GM18951 (cell line): ENCODE measurements around the gene MOCS3.

Source experiments
- POLR2A ChIP-seq: IDR thresholded peaks from 4 replicates; pipeline ENCODE4 v1.6.1; 2011; ENCODE audit warnings: mild to moderate bottlenecking; ENCODE audit not compliant: insufficient read length, insufficient read depth; ENCODE audit errors: extremely low read depth
- in situ Hi-C: fragments of 300-500 bp; cut with MboI; formaldehyde crosslinking; loops from one replicate; pipeline ENCODE4 v1.12.0; 2022; ENCODE audit warnings: low sequenced_read_pairs, mixed read lengths, inconsistent platforms; ENCODE audit not compliant: unreplicated experiment

The MOCS3 gene

GRCh38 chr20:51001430-51002265 is 43.0 kb downstream of the MOCS3 start:
- in situ Hi-C loops = no loop called here

GRCh38 chr20:51002633-51003032 is 44.0 kb downstream of the MOCS3 start:
- no peak for TF ChIP-seq POLR2A
- in situ Hi-C loops = no loop called here

More at GRCh38 chr20:51001430-51002265, 43.0 kb downstream of the MOCS3 start:
- no peak for TF ChIP-seq POLR2A

GRCh38 chr20:51003753-51004152 is 45.1 kb downstream of the MOCS3 start:
- in situ Hi-C loops = no loop called here

GRCh38 chr20:51004305-51004727 is 45.7 kb downstream of the MOCS3 start:
- in situ Hi-C loops = no loop called here
- no peak for TF ChIP-seq POLR2A

More at GRCh38 chr20:51003753-51004152, 45.1 kb downstream of the MOCS3 start:
- TF ChIP-seq POLR2A = no peak

- no peak for TF ChIP-seq POLR2A
- in situ Hi-C loops = no loop called here
Observed at GRCh38 chr20:51004781-51005180, 46.2 kb downstream of the MOCS3 start.

DNA sequence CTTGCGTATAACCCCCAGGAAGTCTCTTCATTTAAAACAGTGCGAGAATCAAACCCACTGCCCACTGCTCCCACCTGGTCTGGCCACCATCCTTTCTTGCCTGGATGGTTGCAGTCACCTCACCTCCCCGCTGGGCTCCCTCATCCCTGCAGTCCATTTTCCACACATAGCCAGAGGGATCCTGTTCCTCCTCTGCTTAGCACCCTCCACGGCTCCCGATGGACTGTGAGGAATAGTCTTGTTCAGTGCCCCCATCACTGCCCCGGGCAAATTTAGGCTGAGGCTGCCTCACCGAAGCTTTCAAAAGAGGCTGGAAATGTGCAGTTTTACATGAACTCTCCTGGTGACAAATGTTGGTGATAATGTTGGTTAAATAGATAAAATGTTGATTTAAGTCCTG is 46.6 kb downstream of the MOCS3 start:
- no peak for TF ChIP-seq POLR2A
- in situ Hi-C loops = no loop called here

DNA sequence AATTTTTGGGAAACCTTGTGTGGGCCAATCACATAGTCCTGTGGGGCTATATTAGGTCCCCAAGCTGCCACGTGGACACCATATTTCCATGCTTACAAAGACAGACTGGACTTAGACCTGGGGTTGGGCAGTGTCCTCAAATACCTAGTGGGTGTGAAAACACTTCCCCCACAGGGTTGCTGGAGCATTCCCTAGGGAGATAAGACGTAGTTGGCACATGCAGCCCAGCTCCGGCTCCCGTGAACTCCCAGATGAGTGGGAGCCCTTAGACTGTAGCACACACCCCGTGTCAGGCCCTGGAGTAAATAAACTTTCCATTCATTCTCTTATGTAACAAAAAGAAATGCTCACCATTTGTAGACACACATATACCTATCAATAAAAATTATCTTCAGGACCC is 50.1 kb downstream of the MOCS3 start:
- TF ChIP-seq POLR2A = no peak
- in situ Hi-C loops = no loop called here

GRCh38 chr20:51009303-51010042 is 50.9 kb downstream of the MOCS3 start:
- TF ChIP-seq POLR2A = no peak
- in situ Hi-C loops = no loop called here

GRCh38 chr20:51010043-51010365 is 51.4 kb downstream of the MOCS3 start:
- in situ Hi-C loops = no loop called here
- no peak for TF ChIP-seq POLR2A

DNA sequence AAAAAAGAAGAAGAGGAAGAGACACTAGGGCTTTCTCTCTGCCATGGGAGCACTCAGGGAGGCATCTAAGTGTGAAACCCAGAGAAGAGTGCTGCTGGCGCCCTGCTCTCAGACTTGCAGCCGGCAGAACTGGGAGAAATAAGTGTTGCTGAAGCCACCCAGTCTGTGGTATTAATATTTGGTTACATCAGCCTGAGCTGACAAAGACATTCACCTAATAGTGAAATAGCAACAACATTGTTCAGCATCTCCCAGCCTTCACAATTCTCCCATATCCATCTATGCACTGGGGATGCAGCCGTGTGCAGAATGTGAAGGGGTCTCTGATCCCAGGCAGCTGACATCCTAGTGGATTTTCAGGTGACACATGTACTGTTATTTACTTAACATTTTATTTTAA is 52.3 kb downstream of the MOCS3 start:
- in situ Hi-C loops = no loop called here
- TF ChIP-seq POLR2A = no peak

- no peak for TF ChIP-seq POLR2A
- in situ Hi-C loops = no loop called here
Observed at GRCh38 chr20:51011479-51011878, 52.9 kb downstream of the MOCS3 start.

- in situ Hi-C loops = no loop called here
- no peak for TF ChIP-seq POLR2A
Observed at GRCh38 chr20:51012357-51012756, 53.7 kb downstream of the MOCS3 start.
